ENCODE measurements around the gene ZNF280C.

DNA sequence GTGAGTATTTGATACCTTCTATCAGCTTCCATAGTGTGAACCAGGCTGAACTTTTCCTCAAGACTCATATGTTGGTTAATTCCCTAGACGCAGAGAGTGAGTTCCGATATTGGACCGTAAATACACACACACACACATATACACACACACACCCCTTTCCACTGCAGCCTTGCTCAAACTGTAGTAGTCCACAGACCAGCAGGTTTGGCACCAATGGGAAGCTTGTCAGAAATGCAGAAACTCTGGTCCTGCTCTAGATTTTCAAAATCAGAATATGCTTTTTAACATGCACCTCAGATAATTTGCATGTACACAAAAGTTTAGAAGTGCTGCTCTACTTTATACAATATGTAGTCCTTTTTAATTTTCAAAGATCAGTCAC, 27.6 kb upstream of the ZNF280C start:
- TF ChIP-seq POLR2A (IDR thresholded peaks at IDR 0.05) = no peak
- TF ChIP-seq, protein P1, sequence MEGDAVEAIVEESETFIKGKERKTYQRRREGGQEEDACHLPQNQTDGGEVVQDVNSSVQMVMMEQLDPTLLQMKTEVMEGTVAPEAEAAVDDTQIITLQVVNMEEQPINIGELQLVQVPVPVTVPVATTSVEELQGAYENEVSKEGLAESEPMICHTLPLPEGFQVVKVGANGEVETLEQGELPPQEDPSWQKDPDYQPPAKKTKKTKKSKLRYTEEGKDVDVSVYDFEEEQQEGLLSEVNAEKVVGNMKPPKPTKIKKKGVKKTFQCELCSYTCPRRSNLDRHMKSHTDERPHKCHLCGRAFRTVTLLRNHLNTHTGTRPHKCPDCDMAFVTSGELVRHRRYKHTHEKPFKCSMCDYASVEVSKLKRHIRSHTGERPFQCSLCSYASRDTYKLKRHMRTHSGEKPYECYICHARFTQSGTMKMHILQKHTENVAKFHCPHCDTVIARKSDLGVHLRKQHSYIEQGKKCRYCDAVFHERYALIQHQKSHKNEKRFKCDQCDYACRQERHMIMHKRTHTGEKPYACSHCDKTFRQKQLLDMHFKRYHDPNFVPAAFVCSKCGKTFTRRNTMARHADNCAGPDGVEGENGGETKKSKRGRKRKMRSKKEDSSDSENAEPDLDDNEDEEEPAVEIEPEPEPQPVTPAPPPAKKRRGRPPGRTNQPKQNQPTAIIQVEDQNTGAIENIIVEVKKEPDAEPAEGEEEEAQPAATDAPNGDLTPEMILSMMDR (IDR thresholded peaks at IDR 0.05) = no peak
